Gastroesophageal sphincter (tissue), 3 donors: ENCODE measurements around the gene CHI3L1.

Source experiments
- CTCF ChIP-seq, 4 experiments: fragments of 200-600 bp in 2 of 4; fragments of 450-650 bp in 2 of 4; sonication (generic) in 1 of 4; IDR thresholded peaks; one replicate each; pipeline ENCODE4 v1.5.1; 2017 to 2019; ENCODE audit warnings: antibody characterized with exemption in 4 of 4, mild to moderate bottlenecking in 2 of 4, moderate library complexity in 2 of 4
- POLR2A ChIP-seq, 2 donors: fragments of 450-650 bp; IDR thresholded peaks; one replicate each; pipeline ENCODE4 v1.6.1; 2017; ENCODE audit warnings: antibody characterized with exemption in 2 of 2, mild to moderate bottlenecking in 2 of 2, moderate library complexity in 1 of 2
- POLR2AphosphoS5 ChIP-seq: sonication (generic); formaldehyde crosslinking; IDR thresholded peaks from one replicate; pipeline ENCODE4 v1.6.1; 2017; ENCODE audit warnings: antibody characterized with exemption

GRCh38 chr1:203144661-203145060 is 41.8 kb downstream of the CHI3L1 start:
- TF ChIP-seq POLR2A (IDR thresholded peaks at IDR 0.05): no peak
- no peak for TF ChIP-seq CTCF (IDR thresholded peaks at IDR 0.05)
- TF ChIP-seq POLR2AphosphoS5: no peak
